Liver (tissue), 9 donors: ENCODE measurements around the gene USP33. TPM values are rescaled to one million over a fixed set of nuclear protein-coding genes. Genes with fewer than 3 reads are reported as not detected.

Experiments
- DNase-seq: peaks from one replicate; pipeline ENCODE4 v3.0.0-alpha.2; 2017; ENCODE audit warnings: low spot score
- H3K27ac ChIP-seq, 2 donors: one replicate each; pipeline ENCODE4 v1.7.0; 2013; ENCODE audit warnings: inconsistent platforms in 2 of 2, low read length in 2 of 2, control low read depth in 1 of 2, low read depth in 1 of 2, mild to moderate bottlenecking in 1 of 2
- H3K27me3 ChIP-seq, 4 donors: one replicate each; pipeline versions ENCODE4 v1.6.1 to v1.7.0; 2013; ENCODE audit warnings: low read length in 3 of 4, inconsistent platforms in 1 of 4, mild to moderate bottlenecking in 1 of 4, moderate library complexity in 1 of 4; ENCODE audit not compliant: control insufficient read depth in 4 of 4, insufficient read depth in 4 of 4
- H3K36me3 ChIP-seq, 4 donors: one replicate each; pipeline versions ENCODE4 v1.6.1 to v1.7.0; 2013; ENCODE audit warnings: low read length in 3 of 4, mild to moderate bottlenecking in 3 of 4, low read depth in 1 of 4, moderate library complexity in 1 of 4; ENCODE audit not compliant: control insufficient read depth in 4 of 4, insufficient read depth in 3 of 4
- H3K4me1 ChIP-seq, 4 donors: one replicate each; pipeline versions ENCODE4 v1.6.1 to v1.7.0; 2013; ENCODE audit warnings: low read length in 3 of 4, mild to moderate bottlenecking in 3 of 4, moderate library complexity in 1 of 4; ENCODE audit not compliant: control insufficient read depth in 4 of 4, insufficient read depth in 4 of 4
- H3K4me3 ChIP-seq, 3 donors: one replicate each; pipeline versions ENCODE4 v1.6.1 to v1.7.0; 2013; ENCODE audit warnings: low read length in 3 of 3, control low read depth in 1 of 3, low read depth in 1 of 3, mild to moderate bottlenecking in 1 of 3
- H3K9ac ChIP-seq, 2 donors: one replicate each; pipeline ENCODE4 v1.7.0; 2013; ENCODE audit warnings: low read length in 2 of 2, mild to moderate bottlenecking in 2 of 2, moderate library complexity in 2 of 2, control low read depth in 1 of 2, low read depth in 1 of 2
- H3K9me3 ChIP-seq, 4 donors: one replicate each; pipeline versions ENCODE4 v1.6.1 to v1.7.0; 2013; ENCODE audit warnings: low read length in 3 of 4; ENCODE audit not compliant: control insufficient read depth in 4 of 4
- ATF3 ChIP-seq: IDR thresholded peaks from 2 replicates; pipeline ENCODE4 v1.6.1; 2016; ENCODE audit warnings: antibody characterized with exemption
- EGR1 ChIP-seq, 2 donors: IDR thresholded peaks; 2 replicates each; pipeline ENCODE4 v1.6.1; 2016 to 2018; ENCODE audit warnings: antibody characterized with exemption in 2 of 2, low read depth in 2 of 2
- FOXA2 ChIP-seq: IDR thresholded peaks from 2 replicates; pipeline ENCODE4 v1.6.1; 2016; ENCODE audit warnings: antibody characterized with exemption
- GABPA ChIP-seq, 2 donors: IDR thresholded peaks in 1 of 2; conservative IDR thresholded peaks in 1 of 2; 2 replicates each; pipeline ENCODE4 v1.6.1; 2016; ENCODE audit warnings: antibody characterized with exemption in 2 of 2, mild to moderate bottlenecking in 1 of 2, moderate library complexity in 1 of 2
- HNF4G ChIP-seq: IDR thresholded peaks from 2 replicates; pipeline ENCODE4 v1.6.1; 2016; ENCODE audit warnings: antibody characterized with exemption
- JUND ChIP-seq, 2 donors: IDR thresholded peaks; 2 replicates each; pipeline ENCODE4 v1.6.1; 2016; ENCODE audit warnings: antibody characterized with exemption in 2 of 2
- NR2F2 ChIP-seq: IDR thresholded peaks from 2 replicates; pipeline ENCODE4 v1.6.1; 2016; ENCODE audit warnings: antibody characterized with exemption
- RAD21 ChIP-seq, 2 donors: IDR thresholded peaks; 2 replicates each; pipeline ENCODE4 v1.6.1; 2016; ENCODE audit warnings: antibody characterized with exemption in 2 of 2, mild to moderate bottlenecking in 2 of 2
- REST ChIP-seq: IDR thresholded peaks from 2 replicates; pipeline ENCODE4 v1.6.1; 2016; ENCODE audit warnings: antibody characterized with exemption, mild to moderate bottlenecking
- RXRA ChIP-seq, 2 donors: IDR thresholded peaks; 2 replicates each; pipeline ENCODE4 v1.6.1; 2017 to 2018; ENCODE audit warnings: antibody characterized with exemption in 2 of 2, mild to moderate bottlenecking in 1 of 2
- TAF1 ChIP-seq: conservative IDR thresholded peaks from 2 replicates; pipeline ENCODE4 v1.6.1; 2016; ENCODE audit warnings: antibody characterized with exemption, mild to moderate bottlenecking
- ZBTB33 ChIP-seq: IDR thresholded peaks from 2 replicates; pipeline ENCODE4 v1.6.1; 2016; ENCODE audit warnings: antibody characterized with exemption
- WGBS: extraction: QIAGEN DNeasy Blood & Tissue Kit; methylation state at CpG from one replicate; pipeline ENCODE4 v1.1.7; 2013; 5-methylcytosine and 5-hydroxymethylcytosine counted together
- polyA plus RNA-seq, 2 donors: library from polyadenylated mRNA; stranded (reverse) in 1 of 2; unstranded in 1 of 2; fragments of 200-250 nt in 1 of 2; fragments of >200 nt in 1 of 2; fragmentation: Nextera tagmentation in 1 of 2; extraction: Ambion mirVana in 1 of 2; gene quantifications; one replicate each; pipeline versions ENCODE4 v1.2.1 to v1.2.3, GENCODE V29; 2013 to 2015
- total RNA-seq, 2 donors: library from RNA; depleted of rRNA; stranded (reverse); fragments of >200 nt; gene quantifications; one replicate each; pipeline ENCODE4 v1.2.3, GENCODE V29; 2014
- donor health status: healthy.
- donor health status: healthy.
- donor health status: healthy.
- donor health status: healthy.
- donor health status: healthy.

Gene USP33
- total and polyA plus RNA-seq, 4 donors, result 9.2 to 50.5 (median 28.3) TPM

- H3K9me3 ChIP-seq, result no peaks in the 10 kb centered on the region
- H3K36me3 ChIP-seq, result peaks cover 0 to 9% (median 5%) of the 10 kb centered on the region in 4 donors
- no peak for DNase-seq
- no peak overlapping the region for H3K27ac ChIP-seq
- WGBS, result 39% methylated on average over 3 of the region's 3 CpGs
- H3K27me3 ChIP-seq, result no peaks in the 10 kb centered on the region
- H3K4me3 ChIP-seq, result no peak overlapping the region
- H3K9ac ChIP-seq, result no peak overlapping the region
- TF ChIP-seq GABPA (IDR thresholded peaks at IDR 0.05 in 1 of 2, conservative IDR thresholded peaks at IDR 0.05 in 1 of 2) (no peak), EGR1 (IDR thresholded peaks at IDR 0.05; ENCODE audit: low read depth in 2 of 2) (no peak), FOXA2 (no peak), REST (no peak), RXRA (IDR thresholded peaks at IDR 0.05) (no peak)
- peaks cover 0 to 3% (median under 1%) of the 10 kb centered on the region in 4 donors for H3K4me1 ChIP-seq
Observed at GRCh38 chr1:77742011-77742555, 17.6 kb downstream of the USP33 start.

- WGBS, result 97% methylated on average over 1 of the region's 1 CpG
- TF ChIP-seq NR2F2, result no peak
- TF ChIP-seq RAD21 (IDR thresholded peaks at IDR 0.05), result no peak
- no peak for TF ChIP-seq EGR1 (IDR thresholded peaks at IDR 0.05; ENCODE audit: low read depth in 2 of 2)
- no peak for TF ChIP-seq ATF3
- TF ChIP-seq RXRA (IDR thresholded peaks at IDR 0.05), result no peak
- no peak for TF ChIP-seq HNF4G
- no peak for TF ChIP-seq FOXA2
- TF ChIP-seq ZBTB33, result no peak
- no peak for TF ChIP-seq JUND (IDR thresholded peaks at IDR 0.05)
- TF ChIP-seq REST, result no peak
- TF ChIP-seq TAF1, result no peak
- Histone ChIP-seq H3K27me3 (no peaks in the 10 kb centered on the region), H3K9ac (no peak overlapping the region), H3K27ac (no peak overlapping the region), H3K9me3 (no peaks in the 10 kb centered on the region), H3K36me3 (peaks cover 0 to 9% (median 5%) of the 10 kb centered on the region in 4 donors), H3K4me1 (peaks cover 0 to 3% (median under 1%) of the 10 kb centered on the region in 4 donors), H3K4me3 (no peak overlapping the region)
- DNase-seq, result no peak
Observed at GRCh38 chr1:77741316-77741715, 18.3 kb downstream of the USP33 start.
